Measurements from ENCODE around the gene CCDC32. TPM values are rescaled to one million over a fixed set of nuclear protein-coding genes. Genes with fewer than 3 reads are reported as not detected.

Gene CCDC32
- total and polyA plus RNA-seq, 2 of the 13 experiments (the other 11 are each of a cell fraction or from before 2014, with no cell fraction given): 10.8 to 23.2 TPM

DNA sequence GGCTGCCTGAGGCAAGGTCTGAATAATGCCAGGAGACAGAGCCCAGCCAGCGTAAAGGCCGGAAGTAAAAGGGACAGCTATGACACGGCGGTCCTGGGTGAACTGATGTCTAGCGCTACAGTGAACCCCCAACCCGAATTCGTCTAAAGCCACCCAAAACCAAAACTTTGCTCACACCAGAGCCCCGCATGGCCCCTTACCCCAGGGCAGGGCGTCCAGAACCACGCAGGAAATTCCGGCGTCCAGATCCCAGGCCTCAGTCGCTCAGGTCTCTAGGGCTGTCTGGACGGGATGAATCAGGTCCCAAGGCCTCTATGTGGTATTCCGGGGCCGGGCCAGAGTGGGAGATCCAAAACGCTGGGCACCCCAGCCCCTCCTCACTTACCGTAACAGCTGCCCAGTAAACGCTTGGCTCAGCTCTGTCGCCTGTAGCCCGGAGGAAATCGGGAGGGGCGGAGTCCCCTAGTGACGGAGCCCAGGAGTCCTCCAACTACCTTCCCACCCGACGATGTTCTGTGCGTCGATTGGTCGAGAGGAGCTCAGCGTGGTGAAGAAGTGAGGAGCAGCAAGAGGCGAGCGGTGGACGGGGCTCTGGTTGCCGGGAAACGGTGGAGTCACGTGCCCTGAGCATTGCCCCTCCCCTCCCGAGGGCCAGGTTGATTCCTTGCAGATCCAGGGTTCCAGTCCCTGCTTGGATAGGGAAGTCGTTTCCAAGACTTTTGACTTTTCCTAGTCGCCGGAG lies at the start of gene CCDC32 (continued):
- TF ChIP-seq SRF (IDR thresholded peaks at IDR 0.05; ENCODE audit: low read depth, low read length) (no peak), ZNF354B (CRISPR knock-in tag; IDR thresholded peaks at IDR 0.05) (no peak), TBX2 (CRISPR knock-in tag; IDR thresholded peaks at IDR 0.05; ENCODE audit: borderline replicate concordance) (peak; percentile 35; the same call in 1 of the 2 replicates), ZNF737 (CRISPR knock-in tag; IDR thresholded peaks at IDR 0.05; ENCODE audit: borderline replicate concordance) (0 out of 2 replicates have a peak, but pooled peaks have one; percentile 53), ZNF558 (CRISPR knock-in tag; IDR thresholded peaks at IDR 0.05; ENCODE audit: borderline replicate concordance) (peak; percentile 58; the same call in 1 of the 2 replicates), HNRNPLL (IDR thresholded peaks at IDR 0.05; ENCODE audit: low read depth, low read length, poor library complexity, severe bottlenecking) (peak; percentile 83), ZNF607 (CRISPR knock-in tag; IDR thresholded peaks at IDR 0.05; ENCODE audit: borderline replicate concordance) (peak; percentile 90), KMT2A (CRISPR knock-in tag; IDR thresholded peaks at IDR 0.05) (peak; percentile 75), KLF16 (CRISPR knock-in tag; IDR thresholded peaks at IDR 0.05) (no peak), ASH2L (IDR thresholded peaks at IDR 0.05; ENCODE audit: insufficient read length, low read depth, low read length) (peak; percentile 74), ZNF350 (CRISPR knock-in tag; IDR thresholded peaks at IDR 0.05; ENCODE audit: borderline replicate concordance, low read depth) (peak; percentile 83), NPAS2 (CRISPR knock-in tag; IDR thresholded peaks at IDR 0.05; ENCODE audit: borderline replicate concordance) (no peak), ZNF431 (CRISPR knock-in tag; IDR thresholded peaks at IDR 0.05; ENCODE audit: borderline replicate concordance, low read depth) (0 out of 2 replicates have a peak, but pooled peaks have one; percentile 52), SIN3A (IDR thresholded peaks at IDR 0.05; ENCODE audit: borderline replicate concordance, low read depth, low read length) (no peak), ZNF766 (CRISPR knock-in tag; IDR thresholded peaks at IDR 0.05; ENCODE audit: borderline replicate concordance) (0 out of 2 replicates have a peak, but pooled peaks have one; percentile 46), ZNF749 (CRISPR knock-in tag; IDR thresholded peaks at IDR 0.05; ENCODE audit: borderline replicate concordance) (no peak), IRF2 (CRISPR knock-in tag; IDR thresholded peaks at IDR 0.05) (peak; percentile 52; the same call in 1 of the 2 replicates), SPEN (CRISPR knock-in tag; IDR thresholded peaks at IDR 0.05; ENCODE audit: low read depth) (peak; percentile 68)
- TF ChIP-seq, protein P1, sequence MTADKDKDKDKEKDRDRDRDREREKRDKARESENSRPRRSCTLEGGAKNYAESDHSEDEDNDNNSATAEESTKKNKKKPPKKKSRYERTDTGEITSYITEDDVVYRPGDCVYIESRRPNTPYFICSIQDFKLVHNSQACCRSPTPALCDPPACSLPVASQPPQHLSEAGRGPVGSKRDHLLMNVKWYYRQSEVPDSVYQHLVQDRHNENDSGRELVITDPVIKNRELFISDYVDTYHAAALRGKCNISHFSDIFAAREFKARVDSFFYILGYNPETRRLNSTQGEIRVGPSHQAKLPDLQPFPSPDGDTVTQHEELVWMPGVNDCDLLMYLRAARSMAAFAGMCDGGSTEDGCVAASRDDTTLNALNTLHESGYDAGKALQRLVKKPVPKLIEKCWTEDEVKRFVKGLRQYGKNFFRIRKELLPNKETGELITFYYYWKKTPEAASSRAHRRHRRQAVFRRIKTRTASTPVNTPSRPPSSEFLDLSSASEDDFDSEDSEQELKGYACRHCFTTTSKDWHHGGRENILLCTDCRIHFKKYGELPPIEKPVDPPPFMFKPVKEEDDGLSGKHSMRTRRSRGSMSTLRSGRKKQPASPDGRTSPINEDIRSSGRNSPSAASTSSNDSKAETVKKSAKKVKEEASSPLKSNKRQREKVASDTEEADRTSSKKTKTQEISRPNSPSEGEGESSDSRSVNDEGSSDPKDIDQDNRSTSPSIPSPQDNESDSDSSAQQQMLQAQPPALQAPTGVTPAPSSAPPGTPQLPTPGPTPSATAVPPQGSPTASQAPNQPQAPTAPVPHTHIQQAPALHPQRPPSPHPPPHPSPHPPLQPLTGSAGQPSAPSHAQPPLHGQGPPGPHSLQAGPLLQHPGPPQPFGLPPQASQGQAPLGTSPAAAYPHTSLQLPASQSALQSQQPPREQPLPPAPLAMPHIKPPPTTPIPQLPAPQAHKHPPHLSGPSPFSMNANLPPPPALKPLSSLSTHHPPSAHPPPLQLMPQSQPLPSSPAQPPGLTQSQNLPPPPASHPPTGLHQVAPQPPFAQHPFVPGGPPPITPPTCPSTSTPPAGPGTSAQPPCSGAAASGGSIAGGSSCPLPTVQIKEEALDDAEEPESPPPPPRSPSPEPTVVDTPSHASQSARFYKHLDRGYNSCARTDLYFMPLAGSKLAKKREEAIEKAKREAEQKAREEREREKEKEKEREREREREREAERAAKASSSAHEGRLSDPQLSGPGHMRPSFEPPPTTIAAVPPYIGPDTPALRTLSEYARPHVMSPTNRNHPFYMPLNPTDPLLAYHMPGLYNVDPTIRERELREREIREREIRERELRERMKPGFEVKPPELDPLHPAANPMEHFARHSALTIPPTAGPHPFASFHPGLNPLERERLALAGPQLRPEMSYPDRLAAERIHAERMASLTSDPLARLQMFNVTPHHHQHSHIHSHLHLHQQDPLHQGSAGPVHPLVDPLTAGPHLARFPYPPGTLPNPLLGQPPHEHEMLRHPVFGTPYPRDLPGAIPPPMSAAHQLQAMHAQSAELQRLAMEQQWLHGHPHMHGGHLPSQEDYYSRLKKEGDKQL (CRISPR knock-in tag; IDR thresholded peaks at IDR 0.05; ENCODE audit: low read depth): no peak
- TF ChIP-seq, protein P2, sequence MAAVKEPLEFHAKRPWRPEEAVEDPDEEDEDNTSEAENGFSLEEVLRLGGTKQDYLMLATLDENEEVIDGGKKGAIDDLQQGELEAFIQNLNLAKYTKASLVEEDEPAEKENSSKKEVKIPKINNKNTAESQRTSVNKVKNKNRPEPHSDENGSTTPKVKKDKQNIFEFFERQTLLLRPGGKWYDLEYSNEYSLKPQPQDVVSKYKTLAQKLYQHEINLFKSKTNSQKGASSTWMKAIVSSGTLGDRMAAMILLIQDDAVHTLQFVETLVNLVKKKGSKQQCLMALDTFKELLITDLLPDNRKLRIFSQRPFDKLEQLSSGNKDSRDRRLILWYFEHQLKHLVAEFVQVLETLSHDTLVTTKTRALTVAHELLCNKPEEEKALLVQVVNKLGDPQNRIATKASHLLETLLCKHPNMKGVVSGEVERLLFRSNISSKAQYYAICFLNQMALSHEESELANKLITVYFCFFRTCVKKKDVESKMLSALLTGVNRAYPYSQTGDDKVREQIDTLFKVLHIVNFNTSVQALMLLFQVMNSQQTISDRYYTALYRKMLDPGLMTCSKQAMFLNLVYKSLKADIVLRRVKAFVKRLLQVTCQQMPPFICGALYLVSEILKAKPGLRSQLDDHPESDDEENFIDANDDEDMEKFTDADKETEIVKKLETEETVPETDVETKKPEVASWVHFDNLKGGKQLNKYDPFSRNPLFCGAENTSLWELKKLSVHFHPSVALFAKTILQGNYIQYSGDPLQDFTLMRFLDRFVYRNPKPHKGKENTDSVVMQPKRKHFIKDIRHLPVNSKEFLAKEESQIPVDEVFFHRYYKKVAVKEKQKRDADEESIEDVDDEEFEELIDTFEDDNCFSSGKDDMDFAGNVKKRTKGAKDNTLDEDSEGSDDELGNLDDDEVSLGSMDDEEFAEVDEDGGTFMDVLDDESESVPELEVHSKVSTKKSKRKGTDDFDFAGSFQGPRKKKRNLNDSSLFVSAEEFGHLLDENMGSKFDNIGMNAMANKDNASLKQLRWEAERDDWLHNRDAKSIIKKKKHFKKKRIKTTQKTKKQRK (IDR thresholded peaks at IDR 0.05; ENCODE audit: low read length): no peak
